ENCODE measurements around the gene SRCAP.
"Not testable (repeated sequence)": the region's sequence is repeated elsewhere in the genome, so short reads cannot be mapped to it uniquely, and the experiment has no call there.

The SRCAP gene

DNA sequence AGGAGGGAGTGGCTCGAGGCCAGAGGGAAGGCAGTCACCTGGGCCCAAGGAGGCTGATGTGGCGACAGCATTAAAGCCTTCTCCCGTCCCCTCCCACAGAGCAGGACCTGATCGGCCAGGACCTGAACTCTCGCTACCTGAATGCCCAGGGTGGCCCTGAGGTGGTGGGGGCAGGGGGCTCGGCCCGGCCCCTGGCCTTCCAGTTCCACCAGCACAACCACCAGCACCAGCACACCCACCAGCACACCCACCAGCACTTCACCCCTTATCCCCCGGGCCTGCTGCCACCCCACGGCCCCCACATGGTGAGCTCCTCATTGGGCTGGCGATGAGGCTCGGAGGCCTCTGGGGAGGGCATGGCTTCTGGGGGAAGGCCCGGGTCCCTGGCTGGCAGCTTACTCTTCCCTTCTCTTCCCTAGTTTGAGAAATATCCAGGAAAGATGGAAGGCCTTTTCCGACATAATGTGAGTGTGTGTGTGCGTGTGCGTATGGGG, 34.3 kb upstream of the SRCAP start:
- DNase-seq (ENCODE audit: low spot score): no peak

DNA sequence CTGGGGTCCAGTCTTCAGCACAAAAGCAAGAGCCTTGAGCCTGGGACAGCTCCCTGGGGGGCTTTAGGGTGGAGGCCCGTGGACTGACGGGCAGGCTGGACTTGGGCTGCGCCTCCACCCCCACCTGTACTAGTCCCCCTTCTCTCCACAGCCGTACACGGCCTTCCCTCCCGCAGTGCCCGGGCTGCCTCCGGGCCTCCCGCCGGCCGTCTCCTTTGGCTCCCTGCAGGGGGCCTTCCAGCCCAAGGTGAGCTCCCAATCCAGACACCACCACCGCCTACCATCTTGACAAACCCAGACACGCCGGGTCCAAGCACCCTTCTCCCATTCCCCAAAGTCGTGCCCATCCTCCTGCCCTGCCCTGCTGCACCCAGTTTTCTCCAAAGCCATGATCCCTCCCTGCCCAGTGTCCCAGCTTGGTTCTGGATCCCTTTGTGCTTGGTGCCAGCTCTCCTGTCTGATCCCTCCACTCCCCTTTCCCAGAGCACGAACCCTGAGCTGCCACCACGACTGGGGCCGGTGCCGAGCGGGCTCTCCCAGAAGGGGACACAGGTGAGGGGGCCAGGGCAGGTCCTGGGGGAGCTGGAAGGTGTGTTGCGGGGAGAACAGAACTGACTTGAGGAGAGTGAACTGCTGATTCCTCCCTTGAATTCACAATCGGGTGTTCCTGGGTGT, 33.7 kb upstream of the SRCAP start:
- DNase-seq (ENCODE audit: low spot score): no peak

DNA sequence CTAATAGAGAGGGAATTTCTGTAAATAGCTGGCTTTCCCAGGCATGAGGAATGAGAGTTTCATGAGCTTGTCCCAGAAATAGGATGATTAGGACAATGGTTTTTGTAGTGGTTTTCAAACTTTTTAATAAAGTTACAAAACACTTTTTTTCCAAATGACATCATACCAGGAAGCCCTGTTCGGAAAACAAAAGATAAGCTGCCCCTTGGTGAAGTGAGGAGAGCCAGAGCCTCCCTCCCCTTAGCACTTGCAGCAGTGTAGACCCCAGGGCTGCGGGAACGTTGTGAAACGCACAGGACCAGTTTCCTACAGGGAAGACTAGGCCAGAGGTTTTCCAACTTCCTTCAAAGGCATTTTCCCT, 33.2 kb upstream of the SRCAP start:
- no peak for DNase-seq (ENCODE audit: low spot score)

DNA sequence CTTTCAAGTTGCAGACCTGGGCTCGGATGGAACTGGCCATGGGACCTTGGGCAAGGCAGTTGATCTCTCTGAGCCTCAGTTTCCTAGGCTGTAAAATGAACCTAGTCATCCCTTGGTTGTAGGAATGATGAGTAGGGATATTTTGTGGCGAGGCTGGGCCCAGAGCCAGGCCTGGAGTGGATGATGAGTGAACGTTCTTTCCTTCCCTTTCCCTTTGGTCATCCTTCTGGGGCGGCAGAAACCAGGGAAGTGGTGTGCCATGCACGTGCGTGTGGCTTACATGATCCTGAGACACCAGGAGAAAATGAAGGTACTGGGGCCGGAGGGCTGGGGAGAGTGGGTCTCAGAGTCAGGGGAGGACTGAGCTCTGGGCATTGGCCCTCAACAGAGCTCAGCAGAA, 32.3 kb upstream of the SRCAP start:
- DNase-seq (ENCODE audit: low spot score): no peak

DNA sequence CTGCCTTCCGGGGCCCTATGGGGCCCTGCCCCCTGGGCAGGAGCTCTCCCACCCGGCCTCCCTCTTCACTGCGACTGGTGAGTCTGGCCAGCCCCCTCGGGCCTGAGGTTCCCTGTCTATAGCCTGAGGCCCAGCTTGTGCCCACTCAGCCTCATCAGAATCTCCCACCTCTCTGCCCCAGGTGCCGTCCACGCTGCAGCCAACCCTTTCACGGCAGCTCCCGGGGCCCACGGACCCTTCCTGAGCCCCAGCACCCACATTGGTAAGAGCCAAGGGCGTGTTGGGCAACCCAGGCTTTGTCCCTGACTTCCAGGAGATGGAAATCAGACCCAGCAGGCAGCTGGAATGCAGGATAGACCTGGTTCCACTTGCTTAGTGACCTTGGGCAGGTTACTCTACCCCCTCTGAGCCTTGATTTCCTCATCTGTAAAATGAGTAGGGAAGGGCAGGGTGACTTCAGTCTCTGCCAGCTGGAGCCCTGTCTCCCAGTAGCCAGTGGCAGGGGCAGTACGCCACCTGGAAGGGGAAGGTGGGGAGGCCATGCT, 31.5 kb upstream of the SRCAP start:
- no peak for DNase-seq (ENCODE audit: low spot score)

DNA sequence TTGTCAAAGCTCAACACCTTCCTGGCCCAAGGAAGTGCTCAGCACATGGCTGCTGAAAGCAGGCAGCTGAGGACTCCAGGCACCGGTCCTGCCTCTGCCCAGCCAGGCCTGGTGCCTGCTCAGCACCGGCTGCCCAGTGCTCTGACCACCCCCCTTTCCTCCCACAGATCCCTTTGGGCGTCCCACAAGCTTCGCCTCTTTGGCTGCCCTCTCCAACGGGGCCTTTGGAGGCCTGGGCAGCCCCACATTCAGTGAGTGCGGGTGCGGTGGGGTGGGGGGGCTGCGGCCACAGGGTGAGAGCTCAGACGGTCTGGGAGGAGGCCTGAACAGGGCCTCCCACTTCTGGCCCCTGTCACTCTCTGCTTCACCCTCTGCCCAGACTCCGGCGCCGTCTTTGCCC, 30.6 kb upstream of the SRCAP start:
- no peak for DNase-seq (ENCODE audit: low spot score)

DNA sequence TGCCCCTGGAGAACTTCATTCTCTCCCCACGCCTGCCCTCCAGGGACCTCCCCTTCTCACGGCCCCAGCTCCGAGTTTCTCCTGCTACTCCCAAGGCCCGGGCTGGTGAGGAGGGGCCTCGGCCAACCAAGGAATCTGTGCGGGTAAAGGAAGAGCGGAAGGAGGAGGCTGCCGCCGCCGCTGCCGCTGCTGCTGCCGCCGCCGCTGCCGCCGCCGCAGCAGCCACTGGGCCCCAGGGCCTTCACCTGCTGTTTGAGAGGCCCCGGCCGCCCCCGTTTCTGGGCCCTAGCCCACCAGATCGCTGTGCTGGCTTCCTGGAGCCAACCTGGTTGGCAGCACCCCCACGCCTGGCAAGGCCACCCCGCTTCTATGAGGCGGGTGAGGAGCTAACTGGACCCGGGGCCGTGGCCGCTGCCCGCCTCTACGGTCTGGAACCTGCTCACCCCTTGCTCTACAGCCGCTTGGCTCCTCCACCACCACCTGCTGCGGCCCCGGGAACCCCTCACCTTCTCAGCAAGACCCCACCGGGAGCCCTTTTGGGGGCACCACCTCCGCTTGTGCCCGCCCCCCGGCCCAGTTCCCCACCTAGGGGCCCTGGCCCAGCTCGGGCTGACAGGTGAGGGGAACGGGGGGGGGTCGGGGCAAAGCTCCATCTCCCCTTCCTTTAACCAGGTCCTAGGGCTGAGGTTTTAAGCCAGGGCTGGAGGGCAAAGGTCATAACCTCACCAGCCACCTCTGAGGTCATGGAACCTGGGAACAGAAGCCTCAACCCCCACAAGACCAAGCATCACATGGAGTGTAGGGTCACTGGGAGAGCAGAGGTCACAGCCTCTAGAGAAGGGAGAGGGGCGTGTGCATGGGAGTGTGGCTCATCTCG, 29.7 kb upstream of the SRCAP start:
- DNase-seq (ENCODE audit: low spot score): no peak

DNA sequence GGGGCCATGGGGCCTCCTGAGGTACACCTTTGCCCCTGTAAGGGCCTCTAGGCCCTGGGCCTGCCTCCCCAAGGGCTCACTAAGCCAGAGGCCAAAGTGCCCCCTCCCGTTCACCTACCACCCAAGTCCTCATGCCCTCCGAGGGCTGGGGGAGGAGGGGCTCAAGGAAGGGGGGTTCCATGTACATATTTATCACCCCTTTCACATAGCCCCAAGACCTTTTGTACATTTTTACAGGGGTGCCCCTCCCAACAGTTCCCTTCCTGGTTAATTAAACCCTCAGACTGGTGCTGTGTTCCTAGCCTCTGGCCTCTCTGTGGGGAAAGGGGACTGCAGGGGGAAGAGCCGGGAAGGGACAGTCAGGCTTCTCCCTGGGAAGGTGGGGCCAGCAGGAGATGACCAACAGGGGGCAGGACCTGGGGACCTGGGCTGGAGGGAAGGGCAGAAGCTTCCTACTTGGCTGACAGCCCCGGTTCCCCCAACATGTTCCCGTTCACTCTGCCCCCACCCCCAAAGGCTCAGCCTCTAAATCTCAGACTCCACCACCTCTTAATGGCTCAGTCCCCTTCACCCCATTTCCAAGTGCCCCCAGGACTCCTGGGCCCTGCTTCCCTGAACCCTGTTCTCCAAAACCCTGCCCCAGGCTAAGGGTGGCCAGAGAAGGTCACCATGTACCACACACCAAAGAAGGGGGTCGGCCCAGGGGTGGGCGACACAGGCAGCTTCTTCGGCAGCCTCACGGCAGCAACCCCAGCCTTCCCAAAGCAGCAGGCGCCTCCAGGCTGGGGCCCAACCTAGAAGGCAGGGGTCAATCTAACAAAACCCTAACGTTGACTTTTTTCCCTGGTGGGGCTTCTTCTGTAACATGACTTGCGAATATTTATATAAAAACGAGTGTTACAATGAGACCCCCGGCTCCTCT, 28.8 kb upstream of the SRCAP start:
- no peak for DNase-seq (ENCODE audit: low spot score)

DNA sequence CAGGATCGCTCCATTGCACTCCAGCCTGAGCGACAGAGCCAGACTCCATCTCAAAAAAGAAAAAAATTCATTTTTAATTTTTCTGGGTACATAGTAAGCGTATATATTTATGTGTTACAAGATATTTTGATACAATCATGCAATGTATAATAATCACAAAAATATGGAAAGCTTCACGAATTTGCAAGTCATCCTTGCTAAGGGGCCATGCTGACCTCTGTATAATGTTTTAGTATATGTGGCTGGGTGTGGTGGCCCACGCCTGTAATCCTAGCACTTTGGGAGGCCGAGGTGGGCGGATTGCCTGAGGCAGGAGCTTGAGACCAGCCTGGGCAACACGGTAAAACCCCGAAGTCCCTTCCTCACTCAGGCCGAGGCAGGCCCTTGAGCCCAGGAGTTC, 23.8 kb upstream of the SRCAP start:
- DNase-seq (ENCODE audit: low spot score): no peak

DNA sequence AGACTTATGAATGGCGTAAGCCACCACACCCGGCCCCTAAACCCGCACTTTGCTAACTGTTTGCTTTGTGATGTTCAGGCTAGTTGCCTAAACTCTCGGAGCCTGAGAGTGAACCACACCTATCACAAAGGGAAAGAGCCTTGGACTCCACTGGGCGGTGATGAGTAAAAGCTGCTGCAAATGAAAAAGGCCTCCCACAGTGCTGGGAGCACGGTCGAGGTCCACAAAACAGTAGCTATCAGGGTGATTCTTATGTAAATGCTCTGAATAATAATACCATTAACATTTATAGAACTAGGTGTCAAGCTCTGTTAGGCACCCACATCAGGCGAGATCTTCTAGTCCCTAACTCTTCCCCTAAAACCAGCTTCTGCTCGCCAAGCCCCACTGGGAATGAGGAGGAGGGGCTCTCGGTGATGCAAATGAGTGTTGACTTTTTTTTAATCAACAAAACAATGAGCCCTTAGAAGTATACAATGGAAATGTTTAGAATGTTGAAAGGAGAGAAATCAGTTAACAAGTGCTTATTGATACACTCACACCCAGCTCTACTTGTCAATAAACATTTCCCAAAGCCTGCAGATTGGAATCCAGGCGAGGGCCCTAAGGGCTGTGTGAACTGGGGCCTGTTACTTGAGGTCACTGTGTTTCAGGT, 20.9 kb upstream of the SRCAP start:
- DNase-seq (ENCODE audit: low spot score): no peak

DNA sequence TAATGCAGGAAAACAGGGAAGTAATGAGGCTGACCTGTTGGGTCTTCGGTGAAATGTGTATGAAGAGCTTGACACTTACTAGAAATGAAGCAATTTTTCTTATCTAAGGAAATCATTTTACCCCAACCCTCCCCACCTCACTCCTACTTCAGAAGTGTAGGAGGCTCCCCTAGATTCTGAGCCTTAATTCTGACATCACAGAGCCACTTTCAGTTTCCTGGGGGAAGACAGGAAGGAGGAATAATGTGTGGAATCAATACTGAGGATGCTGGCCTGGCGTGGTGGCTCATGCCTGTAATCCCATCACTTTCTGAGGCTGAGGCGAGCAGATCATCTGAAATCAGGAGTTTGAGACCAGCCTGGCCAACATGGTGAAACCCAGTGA, 20.4 kb upstream of the SRCAP start:
- no peak for DNase-seq (ENCODE audit: low spot score)

DNA sequence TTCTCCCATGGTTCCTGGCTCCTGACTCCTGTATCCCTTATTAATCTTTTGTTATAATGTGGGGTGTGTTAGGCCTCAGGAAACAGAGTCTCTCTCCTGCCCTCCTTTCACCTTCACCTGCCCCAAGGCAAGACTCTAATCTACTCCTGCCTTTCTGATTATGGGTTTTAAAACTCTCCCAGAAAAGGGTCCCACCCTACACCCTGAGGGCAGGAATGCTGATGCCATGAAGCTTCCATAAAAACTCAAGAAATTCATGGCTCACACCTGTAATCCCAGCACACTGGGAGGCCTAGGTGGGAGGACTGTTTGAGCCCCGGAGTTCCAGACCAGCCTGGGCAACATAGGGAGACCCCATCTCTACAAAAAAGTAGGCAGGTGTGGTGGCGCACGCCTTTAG, 18.6 kb upstream of the SRCAP start:
- no peak for DNase-seq (ENCODE audit: low spot score)

DNA sequence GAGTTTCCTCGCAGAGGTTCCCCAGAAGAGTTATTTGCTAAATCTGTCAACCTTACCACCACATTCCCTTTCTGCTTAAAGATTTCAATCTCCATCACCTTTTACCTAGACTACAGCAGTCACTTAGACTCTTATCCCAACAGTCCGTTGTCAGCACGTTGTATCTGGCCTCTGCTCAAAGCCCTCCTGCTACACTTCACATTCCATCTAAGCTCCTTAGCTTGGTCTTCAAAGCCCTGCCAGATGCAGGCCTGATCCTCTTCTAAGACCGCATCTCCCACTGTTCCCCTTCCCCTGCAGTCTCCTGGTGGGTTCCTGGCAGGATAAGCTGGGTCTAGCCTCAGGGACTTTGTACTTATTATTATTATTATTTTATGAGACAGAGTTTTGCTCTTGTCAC, 10.3 kb upstream of the SRCAP start:
- DNase-seq (ENCODE audit: low spot score): no peak

DNA sequence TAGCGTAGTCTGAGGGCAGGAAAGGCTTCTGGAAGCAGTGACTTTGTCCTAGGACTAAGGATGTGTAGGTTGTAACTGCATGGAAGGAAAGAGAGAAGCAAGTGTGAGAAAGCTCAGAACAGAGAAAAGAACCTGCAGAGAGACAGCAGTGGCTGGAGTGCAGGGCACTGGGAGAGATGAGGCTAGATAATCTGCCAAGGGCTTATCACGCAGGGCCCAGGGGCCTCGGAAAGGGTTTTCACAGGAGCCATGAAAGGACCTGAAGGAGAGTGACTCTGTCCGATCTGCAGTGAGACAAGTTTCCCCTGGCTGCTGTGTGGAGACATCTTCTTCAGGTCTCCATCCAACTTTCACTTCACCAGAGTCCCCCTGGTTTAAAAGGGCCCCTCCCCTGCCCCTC, 7.1 kb upstream of the SRCAP start:
- DNase-seq (ENCODE audit: low spot score): no peak

DNA sequence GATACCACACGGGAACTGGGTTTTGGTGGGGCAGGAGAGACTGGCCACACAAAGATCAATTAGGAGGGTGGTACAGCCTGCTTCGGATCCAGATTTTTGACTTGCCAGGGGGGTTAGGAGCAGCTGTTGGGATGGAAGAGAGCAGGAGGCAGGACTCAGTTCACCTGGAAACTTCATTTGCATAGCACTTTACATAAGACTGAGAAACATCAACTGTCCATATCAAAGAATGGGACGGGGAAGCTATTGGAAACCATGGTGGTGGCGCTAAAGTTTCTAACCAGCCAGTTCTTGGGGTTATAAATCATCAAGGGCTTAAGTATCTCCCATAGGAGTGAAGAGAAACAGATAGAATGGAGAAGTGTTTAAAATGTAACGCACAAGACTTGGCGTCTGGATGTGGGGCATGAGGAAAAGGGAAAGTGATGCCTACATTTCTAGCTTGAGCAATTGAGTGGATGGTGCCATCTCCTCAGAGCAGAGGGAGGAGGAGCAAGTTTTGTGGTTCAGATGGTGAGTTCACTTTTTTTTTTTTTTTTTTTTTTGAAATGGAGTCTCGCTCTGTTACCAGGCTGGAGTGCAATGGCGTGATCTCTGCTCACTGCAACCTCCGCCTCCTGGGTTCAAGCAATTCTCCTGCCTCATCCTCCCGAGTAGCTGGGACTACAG, 6.4 kb upstream of the SRCAP start:
- no peak for DNase-seq (ENCODE audit: low spot score)

DNA sequence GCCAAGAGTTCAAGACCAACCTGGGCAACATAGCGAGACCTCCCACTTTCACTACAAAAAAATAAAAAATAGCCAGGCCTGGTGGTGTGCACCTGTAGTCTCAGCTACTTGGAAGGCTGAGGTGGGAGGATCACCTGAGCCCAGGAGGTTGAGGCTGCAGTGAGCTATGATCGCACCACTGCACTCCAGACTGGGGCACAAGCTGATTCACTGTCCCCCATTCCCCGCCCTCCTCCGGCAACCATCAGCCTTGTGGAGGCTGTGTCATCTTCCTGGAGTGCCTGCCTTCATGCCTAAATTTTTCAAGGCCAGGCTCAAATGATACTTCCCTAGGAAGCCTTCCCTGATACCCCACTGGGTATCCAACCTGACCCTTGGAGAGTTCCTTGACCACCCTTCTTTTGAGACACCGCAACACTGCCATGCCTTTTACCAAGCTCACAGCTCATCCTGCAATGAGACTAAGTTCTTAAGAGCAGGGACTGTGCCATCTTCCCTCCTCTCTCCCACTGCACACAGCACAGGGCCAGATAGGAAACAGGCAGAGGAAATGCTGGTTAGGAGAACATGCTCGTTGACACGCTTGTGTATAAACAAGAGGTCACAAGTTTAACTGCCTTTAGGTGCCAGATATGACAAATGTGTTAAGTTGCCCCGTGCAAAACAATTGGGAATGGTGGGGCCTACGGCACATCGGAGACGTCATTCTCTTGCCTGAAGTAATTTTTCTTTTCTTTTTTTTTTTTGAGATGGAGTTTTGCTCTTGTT, 3.9 kb upstream of the SRCAP start:
- DNase-seq (ENCODE audit: low spot score): no peak

DNA sequence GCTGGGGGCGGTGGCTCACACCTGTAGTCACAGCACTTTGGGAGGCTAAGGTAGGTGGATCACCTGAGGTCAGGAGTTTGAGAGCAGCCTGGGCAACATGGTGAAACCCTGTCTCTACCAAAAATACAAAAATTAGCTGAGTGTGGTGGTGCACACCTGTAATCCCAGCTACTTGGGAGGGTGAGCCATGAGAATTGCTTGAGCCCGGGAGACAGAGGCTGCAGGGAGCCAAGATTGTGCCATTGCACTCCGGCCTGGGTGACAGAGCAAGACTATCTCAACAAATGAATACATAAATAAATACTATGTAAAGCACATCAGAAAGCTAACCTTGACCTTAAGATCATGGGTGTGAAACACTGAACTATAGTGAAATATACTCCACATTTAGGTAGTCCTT, 2.3 kb upstream of the SRCAP start:
- DNase-seq (ENCODE audit: low spot score): not testable (repeated sequence)

DNA sequence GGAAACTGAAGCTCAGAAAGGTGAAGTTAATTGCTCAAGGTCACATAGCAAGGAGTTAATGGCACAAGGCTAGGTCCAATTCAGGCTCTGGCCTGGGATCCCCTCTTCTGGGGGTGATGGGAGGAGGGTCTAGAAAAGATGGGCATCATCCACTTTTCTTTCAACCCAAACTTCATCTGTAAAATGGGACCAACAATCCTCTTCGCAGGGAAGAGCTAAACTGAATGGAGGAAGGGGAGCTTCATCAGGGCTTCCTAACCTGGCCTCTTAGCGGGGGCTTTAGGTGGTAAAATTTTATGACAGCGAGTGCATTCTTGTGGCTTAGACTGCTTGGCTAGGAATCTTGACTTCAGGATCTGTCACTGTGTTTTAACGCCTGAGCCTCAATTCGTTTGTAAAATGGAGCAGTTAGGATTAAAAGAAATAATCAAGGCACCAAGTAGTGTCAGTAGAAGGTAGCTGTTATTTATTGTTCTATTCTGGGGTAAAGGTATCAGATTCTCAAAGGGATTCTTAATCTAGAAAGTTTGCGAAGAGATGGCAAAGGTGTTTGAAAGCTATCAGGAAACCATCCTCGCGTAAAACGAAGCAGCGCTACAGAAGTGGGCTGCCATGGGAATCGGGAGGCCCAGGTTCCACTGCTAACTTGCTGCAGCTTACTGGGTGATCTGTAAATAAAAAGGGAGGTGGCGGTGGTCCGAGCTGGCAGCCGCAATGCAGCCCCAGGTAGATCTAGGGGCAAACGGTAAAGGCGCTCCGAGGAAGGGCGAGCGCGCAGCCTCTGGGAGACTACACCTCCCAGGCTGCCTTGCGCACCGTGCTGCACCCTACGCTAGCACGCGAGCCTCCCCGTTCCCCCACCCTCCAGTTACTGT, 1.5 kb upstream of the SRCAP start:
- peak; percentile 93 for DNase-seq (ENCODE audit: low spot score)

DNA sequence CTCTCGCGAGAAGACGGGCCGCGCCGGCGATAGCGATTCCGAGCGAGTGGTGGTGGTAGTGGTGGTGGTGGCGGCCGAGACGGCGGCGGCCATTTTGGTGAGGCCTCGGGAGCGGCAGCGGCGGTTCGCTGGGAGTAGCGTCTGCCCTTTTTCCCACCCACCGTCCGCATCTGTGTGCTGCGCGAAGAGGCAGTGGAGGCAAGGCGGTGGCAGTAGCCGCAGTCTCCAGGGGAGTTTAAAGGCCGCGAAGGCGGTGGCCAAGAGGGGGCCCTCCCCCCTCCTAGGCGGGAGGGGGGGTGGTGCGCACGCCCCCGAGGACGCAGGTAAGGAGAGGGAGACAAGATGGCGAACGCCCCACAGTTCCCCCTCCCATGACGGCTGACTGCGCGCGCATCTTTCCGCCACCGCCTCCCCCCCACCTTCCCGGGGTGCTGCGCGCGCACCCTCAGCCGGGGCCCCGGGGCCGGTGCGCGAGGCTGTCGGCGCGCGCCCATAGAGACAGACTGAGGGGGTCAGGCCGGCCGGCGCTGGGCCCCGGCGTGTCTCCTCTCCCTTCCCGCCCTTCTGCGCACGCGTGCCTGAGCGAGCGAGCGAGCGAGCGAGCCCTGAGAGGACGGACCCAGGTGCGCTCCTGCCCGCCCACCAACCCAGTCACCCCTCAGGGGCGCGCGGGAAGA, 694 bp upstream of the SRCAP start:
- peak; percentile 99 for DNase-seq (ENCODE audit: low spot score)

All from COLO829 (cell line).